CD14-positive monocyte (primary cell): Measurements from ENCODE around the gene OLFML1. TPM values are rescaled to one million over a fixed set of nuclear protein-coding genes. Genes with fewer than 3 reads are reported as not detected.

Experiments
- DNase-seq, 3 donors: peaks; one replicate each; pipeline ENCODE4 v3.0.0-alpha.2; 2011 to 2022
- H2AFZ ChIP-seq: 2 replicates; pipeline ENCODE4 v1.6.0; 2012; ENCODE audit warnings: mild to moderate bottlenecking, low read depth, low read length, inconsistent platforms; ENCODE audit not compliant: insufficient read depth, poor library complexity, severe bottlenecking
- H3K27ac ChIP-seq, 2 donors: 1 replicate in 1 of 2; 2 replicates in 1 of 2; pipeline ENCODE4 v1.5.1; 2012 to 2013; ENCODE audit warnings: low read length in 2 of 2, control low read depth in 1 of 2, inconsistent platforms in 1 of 2, low read depth in 1 of 2, mild to moderate bottlenecking in 1 of 2
- H3K27me3 ChIP-seq, 2 donors: one replicate each; pipeline versions ENCODE4 v1.6.0 to v1.6.1; 2011 to 2013; ENCODE audit warnings: low read length in 2 of 2; ENCODE audit not compliant: control insufficient read depth in 2 of 2, insufficient read depth in 2 of 2
- H3K36me3 ChIP-seq, 2 donors: replicated peaks in 1 of 2; 1 replicate in 1 of 2; 2 replicates in 1 of 2; pipeline versions ENCODE4 v1.5.1 to v1.6.1; 2012 to 2013; ENCODE audit warnings: low read length in 2 of 2, control low read depth in 1 of 2, inconsistent platforms in 1 of 2, mild to moderate bottlenecking in 1 of 2; ENCODE audit not compliant: insufficient read depth in 2 of 2, control insufficient read depth in 1 of 2
- H3K4me1 ChIP-seq, 2 donors: 1 replicate in 1 of 2; 2 replicates in 1 of 2; pipeline versions ENCODE4 v1.5.1 to v1.6.1; 2012 to 2013; ENCODE audit warnings: low read length in 2 of 2, control low read depth in 1 of 2, inconsistent platforms in 1 of 2, mild to moderate bottlenecking in 1 of 2, moderate library complexity in 1 of 2; ENCODE audit not compliant: insufficient read depth in 2 of 2, control insufficient read depth in 1 of 2
- H3K4me2 ChIP-seq: replicated peaks from 2 replicates; pipeline ENCODE3; 2012; ENCODE audit warnings: low read length, moderate library complexity, mild to moderate bottlenecking; ENCODE audit not compliant: poor library complexity, severe bottlenecking; ENCODE audit errors: extremely low read depth
- H3K4me3 ChIP-seq, 3 experiments: fragments of 200-600 bp in 1 of 3; sonication (generic) in 1 of 3; replicated peaks in 1 of 3; 1 replicate in 2 of 3; 2 replicates in 1 of 3; pipeline ENCODE4 v1.5.1; 2011 to 2013; ENCODE audit warnings: low read length in 3 of 3, mild to moderate bottlenecking in 3 of 3, control low read depth in 2 of 3, low read depth in 2 of 3, inconsistent platforms in 1 of 3, moderate library complexity in 1 of 3
- H3K79me2 ChIP-seq: 2 replicates; pipeline ENCODE4 v1.6.0; 2012; ENCODE audit warnings: mild to moderate bottlenecking, control low read depth, inconsistent platforms, low read length, moderate library complexity; ENCODE audit not compliant: insufficient read depth
- H3K9ac ChIP-seq: 2 replicates; pipeline ENCODE4 v1.6.0; 2017; ENCODE audit warnings: low read length, mild to moderate bottlenecking; ENCODE audit not compliant: insufficient read depth, poor library complexity, severe bottlenecking
- H3K9me3 ChIP-seq, 2 donors: replicated peaks in 1 of 2; 1 replicate in 1 of 2; 2 replicates in 1 of 2; pipeline versions ENCODE4 v1.5.1 to v1.6.1; 2012 to 2013; ENCODE audit warnings: low read length in 2 of 2, control low read depth in 1 of 2; ENCODE audit not compliant: control insufficient read depth in 1 of 2, insufficient read depth in 1 of 2
- H4K20me1 ChIP-seq: 2 replicates; pipeline ENCODE4 v1.6.0; 2012; ENCODE audit warnings: mild to moderate bottlenecking, low read length, control low read depth, moderate library complexity; ENCODE audit not compliant: insufficient read depth
- H3K27ac Mint-ChIP-seq, 7 donors: one replicate each; pipeline ENCODE4 v1.8.0; 2020; ENCODE audit warnings: mild to moderate bottlenecking in 7 of 7, mixed read lengths in 7 of 7, moderate library complexity in 6 of 7, inconsistent platforms in 2 of 7
- H3K27me3 Mint-ChIP-seq, 3 donors: one replicate each; pipeline ENCODE4 v1.8.0; 2021 to 2022; ENCODE audit warnings: low read depth in 3 of 3, mild to moderate bottlenecking in 3 of 3, mixed read lengths in 3 of 3, moderate library complexity in 3 of 3, inconsistent platforms in 1 of 3
- H3K36me3 Mint-ChIP-seq, 2 donors: one replicate each; pipeline ENCODE4 v1.8.0; 2020; ENCODE audit warnings: mixed read lengths in 2 of 2, inconsistent platforms in 1 of 2, mild to moderate bottlenecking in 1 of 2
- H3K4me1 Mint-ChIP-seq: one replicate; pipeline ENCODE4 v1.8.0; 2020; ENCODE audit warnings: mild to moderate bottlenecking, mixed read lengths
- H3K4me3 Mint-ChIP-seq, 2 donors: one replicate each; pipeline ENCODE4 v1.8.0; 2020; ENCODE audit warnings: mild to moderate bottlenecking in 2 of 2, mixed read lengths in 2 of 2, moderate library complexity in 1 of 2
- H3K9me3 Mint-ChIP-seq, 7 donors: one replicate each; pipeline ENCODE4 v1.8.0; 2020 to 2022; ENCODE audit warnings: mixed read lengths in 7 of 7, mild to moderate bottlenecking in 6 of 7, moderate library complexity in 6 of 7, inconsistent platforms in 2 of 7
- CTCF ChIP-seq: fragments of 200-600 bp; IDR thresholded peaks from one replicate; pipeline ENCODE4 v1.8.0; 2022; ENCODE audit warnings: antibody characterized with exemption, mild to moderate bottlenecking
- WGBS: methylation state at CpG from one replicate; pipeline ENCODE4 v1.1.5; 2013; ENCODE audit warnings: missing lambda C conversion rate; ENCODE audit not compliant: insufficient coverage; 5-methylcytosine and 5-hydroxymethylcytosine counted together
- intact Hi-C, 2 donors: fragments of 100-400 bp; cut with micrococcal nuclease; formaldehyde crosslinking; loops; one replicate each; pipeline versions ENCODE4 v1.15.0 to v1.15.1; 2023
- polyA plus RNA-seq, 3 donors: library from polyadenylated mRNA; depleted of rRNA in 1 of 3; unstranded in 2 of 3; stranded (reverse) in 1 of 3; fragments of 300-500 nt in 2 of 3; fragments of >200 nt in 1 of 3; fragmentation: Illumina TruSeq in 2 of 3; gene quantifications; 1 replicate in 2 of 3; 2 replicates in 1 of 3; pipeline ENCODE4 v1.2.3, GENCODE V29; 2012 to 2021

Gene OLFML1
- polyA plus RNA-seq, 3 donors: 0.11 to 0.17 TPM; not detected in 1

GRCh38 chr11:7514099-7514591, 28.8 kb downstream of the OLFML1 start:
- H4K20me1 ChIP-seq: peaks cover 33% of the 10 kb centered on the region
- Mint-ChIP-seq H3K36me3 (peaks cover 3 to 36% of the 10 kb centered on the region in 2 donors), H3K27me3 (peaks cover 0 to 7% (median 6%) of the 10 kb centered on the region in 3 donors), H3K4me1 (peaks cover 62% of the 10 kb centered on the region), H3K9me3 (peaks cover 0 to 8% (median 0%) of the 10 kb centered on the region in 7 donors), H3K4me3 (peak overlapping the region; percentile 93), H3K27ac (peak overlapping the region; percentile 11 to 98 (median 67))
- intact Hi-C loops: loop anchor here (10.0 kb wide), 3 partner anchors 61 to 81 kb away; no protein-coding TSS in a partner anchor
- DNase-seq: peak in 2 of 3 donors; percentile 18 to 30
- H3K4me1 ChIP-seq: peaks cover 51 to 60% of the 10 kb centered on the region in 2 donors
- no peaks in the 10 kb centered on the region for H3K36me3 ChIP-seq
- peaks cover 53% of the 10 kb centered on the region for H3K79me2 ChIP-seq
- no peaks in the 10 kb centered on the region for H3K27me3 ChIP-seq
- peak overlapping the region; percentile 91 to 98 for H3K27ac ChIP-seq
- H2AFZ ChIP-seq: peak overlapping the region; percentile 88
- no peak for TF ChIP-seq CTCF
- H3K9me3 ChIP-seq: no peaks in the 10 kb centered on the region
- H3K4me3 ChIP-seq: peak overlapping the region; percentile 86 to 95 (median 92)
- peak overlapping the region; percentile 89 for H3K9ac ChIP-seq
- H3K4me2 ChIP-seq: peak overlapping the region; percentile 79
- WGBS: 1% methylated on average over 28 of the region's 31 CpGs

DNA sequence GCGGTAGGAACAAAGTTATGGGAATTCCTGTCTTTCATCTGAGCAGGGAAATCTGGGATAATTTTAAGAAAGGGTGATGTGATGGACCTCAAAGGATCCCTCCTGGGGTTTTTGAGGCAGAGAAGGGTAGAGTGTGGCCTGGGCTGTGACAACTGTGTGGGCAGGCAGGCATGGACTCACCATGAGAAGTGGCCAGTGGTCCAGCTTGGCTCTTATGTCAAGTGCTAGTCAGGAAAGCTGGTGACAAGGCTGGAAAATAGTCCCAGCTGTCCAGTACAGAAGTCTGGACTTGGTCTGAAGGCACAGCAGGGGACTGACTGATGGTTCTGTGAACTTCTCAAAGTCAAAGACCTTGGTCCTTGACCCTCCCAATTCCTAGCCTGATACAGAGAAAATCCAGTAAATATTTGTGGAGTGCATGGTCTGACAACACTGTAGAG, 30.2 kb downstream of the OLFML1 start:
- H3K4me1 Mint-ChIP-seq: peaks cover 60% of the 10 kb centered on the region
- intact Hi-C loops: loop anchor here (10.0 kb wide), 3 partner anchors 59 to 79 kb away; no protein-coding TSS in a partner anchor
- 86% methylated on average over 1 of the region's 1 CpG for WGBS
- Histone ChIP-seq H3K4me3 (peak overlapping the region in 1 of 3 experiments; percentile 92), H3K27ac (no peak overlapping the region), H3K9ac (no peak overlapping the region), H3K4me1 (peaks cover 60 to 70% of the 10 kb centered on the region in 2 donors), H3K9me3 (no peaks in the 10 kb centered on the region), H3K36me3 (no peaks in the 10 kb centered on the region), H2AFZ (no peak overlapping the region), H3K4me2 (peak overlapping the region; percentile 79), H3K79me2 (peaks cover 64% of the 10 kb centered on the region), H4K20me1 (peaks cover 33% of the 10 kb centered on the region), H3K27me3 (no peaks in the 10 kb centered on the region)
- peaks cover 11 to 34% of the 10 kb centered on the region in 2 donors for H3K36me3 Mint-ChIP-seq
- peak overlapping the region; percentile 58 to 75 for H3K4me3 Mint-ChIP-seq
- H3K27ac Mint-ChIP-seq: peak overlapping the region in 1 of 7 donors; percentile 3
- DNase-seq: no peak
- peaks cover 0 to 8% (median 0%) of the 10 kb centered on the region in 7 donors for H3K9me3 Mint-ChIP-seq
- TF ChIP-seq CTCF: no peak
- H3K27me3 Mint-ChIP-seq: peaks cover 0 to 9% (median 6%) of the 10 kb centered on the region in 3 donors
